H54 (cell line): Measurements from ENCODE around the gene VWA7.

Experiments used
- DNase-seq: peaks from one replicate; pipeline ENCODE4 v3.0.0; 2011; ENCODE audit warnings: low spot score, mixed read lengths; ENCODE audit not compliant: insufficient read length
- FAIRE-seq: peaks from 3 replicates; lab custom pipeline; 2011; peaks lifted over from hg19 to GRCh38; lab: Jason Lieb, UNC
- POLR2A ChIP-seq: IDR thresholded peaks from 2 replicates; pipeline ENCODE4 v1.6.1; 2011; ENCODE audit warnings: low read depth, mild to moderate bottlenecking, low read length

Gene VWA7

GRCh38 chr6:31717499-31718222, 59.5 kb downstream of the VWA7 start:
- FAIRE-seq (no peak), DNase-seq (no peak)
- TF ChIP-seq POLR2A: no peak
